Measurements from ENCODE around the gene APOBEC3A. TPM values are rescaled to one million over a fixed set of nuclear protein-coding genes. Genes with fewer than 3 reads are reported as not detected.
"Not testable (repeated sequence)": the region's sequence is repeated elsewhere in the genome, so short reads cannot be mapped to it uniquely, and the experiment has no call there.

Gene APOBEC3A
- total and polyA plus RNA-seq, 7 donors, result 0.36 to 67.3 (median 4.8) TPM; not detected in 3

- H3K27me3 ChIP-seq, result peaks cover 0 to 28% (median 0%) of the 10 kb centered on the region in 3 donors
- TF ChIP-seq EP300 (IDR thresholded peaks at IDR 0.05), result no peak
- TF ChIP-seq POLR2AphosphoS5 (IDR thresholded peaks at IDR 0.05), result no peak
- no peak for TF ChIP-seq CTCF (IDR thresholded peaks at IDR 0.05)
- no peak for TF ChIP-seq POLR2A (IDR thresholded peaks at IDR 0.05)
- no peaks in the 10 kb centered on the region for H3K4me1 ChIP-seq
- WGBS, 2 donors, result 67 to 73% methylated on average over 3 of the region's 3 CpGs
- no peaks in the 10 kb centered on the region for H3K36me3 ChIP-seq
- no peak overlapping the region for H3K4me3 ChIP-seq
- intact Hi-C loops (cut with DNase I), result no loop called here
- no peaks in the 10 kb centered on the region for H3K9me3 ChIP-seq
- H3K27ac ChIP-seq, result no peak overlapping the region
- no peak for DNase-seq
Measured at GRCh38 chr22:38943882-38944281, 13.5 kb upstream of the APOBEC3A start.

GRCh38 chr22:38944653-38945052, 12.8 kb upstream of the APOBEC3A start:
- peaks cover 0 to 28% (median 0%) of the 10 kb centered on the region in 3 donors for H3K27me3 ChIP-seq
- H3K36me3 ChIP-seq, result no peaks in the 10 kb centered on the region
- WGBS, 2 donors, result 92% methylated on average over 7 of the region's 7 CpGs
- H3K27ac ChIP-seq, result no peak overlapping the region
- no peaks in the 10 kb centered on the region for H3K9me3 ChIP-seq
- no peaks in the 10 kb centered on the region for H3K4me1 ChIP-seq
- TF ChIP-seq EP300 (IDR thresholded peaks at IDR 0.05), result no peak
- TF ChIP-seq POLR2AphosphoS5 (IDR thresholded peaks at IDR 0.05), result no peak
- no peak for TF ChIP-seq CTCF (IDR thresholded peaks at IDR 0.05)
- TF ChIP-seq POLR2A (IDR thresholded peaks at IDR 0.05), result no peak
- peak; percentile 27 for DNase-seq
- intact Hi-C loops (cut with DNase I), result no loop called here
- no peak overlapping the region for H3K4me3 ChIP-seq

GRCh38 chr22:38945706-38946338, 11.6 kb upstream of the APOBEC3A start:
- H3K4me1 ChIP-seq; DNase-seq; H3K36me3 ChIP-seq; H3K9me3 ChIP-seq; H3K4me3 ChIP-seq; H3K27ac ChIP-seq; intact Hi-C loops (cut with DNase I): not testable (repeated sequence)
- H3K27me3 ChIP-seq, result peaks cover 0 to 28% (median 0%) of the 10 kb centered on the region in 3 donors

- TF ChIP-seq POLR2AphosphoS5 (IDR thresholded peaks at IDR 0.05) (no peak), EP300 (IDR thresholded peaks at IDR 0.05) (no peak), POLR2A (IDR thresholded peaks at IDR 0.05) (no peak), CTCF (IDR thresholded peaks at IDR 0.05) (no peak)
- intact Hi-C loops (cut with DNase I), result no loop called here
- Histone ChIP-seq H3K9me3 (no peaks in the 10 kb centered on the region), H3K4me3 (no peak overlapping the region), H3K4me1 (no peaks in the 10 kb centered on the region), H3K36me3 (no peaks in the 10 kb centered on the region), H3K27me3 (peaks cover 0 to 28% (median 0%) of the 10 kb centered on the region in 3 donors), H3K27ac (no peak overlapping the region)
- 92 to 95% methylated on average over 8 of the region's 8 CpGs for WGBS, 2 donors
- DNase-seq, result peak; percentile 28
Measured at GRCh38 chr22:38946771-38947170, 10.6 kb upstream of the APOBEC3A start.

- TF ChIP-seq EP300 (IDR thresholded peaks at IDR 0.05), result no peak
- H3K4me3 ChIP-seq, result no peak overlapping the region
- peak; percentile 45 for DNase-seq
- H3K36me3 ChIP-seq, result no peaks in the 10 kb centered on the region
- WGBS, 2 donors, result 85 to 90% methylated on average over 14 of the region's 14 CpGs
- no peaks in the 10 kb centered on the region for H3K9me3 ChIP-seq
- no peaks in the 10 kb centered on the region for H3K4me1 ChIP-seq
- H3K27ac ChIP-seq, result no peak overlapping the region
- peaks cover 0 to 28% (median 0%) of the 10 kb centered on the region in 3 donors for H3K27me3 ChIP-seq
- intact Hi-C loops (cut with DNase I), result no loop called here
Measured at GRCh38 chr22:38947321-38948140, 9.9 kb upstream of the APOBEC3A start.

Measured in sigmoid colon (tissue), 7 donors.